Retinal pigment epithelial cell (primary cell): Measurements from ENCODE around the gene COLEC11.

Experiments used
- DNase-seq: peaks from one replicate; pipeline ENCODE4 v3.0.0-alpha.2; 2010; ENCODE audit warnings: low read depth
- H3K4me3 ChIP-seq: 2 replicates; pipeline ENCODE4 v1.5.1; 2011; ENCODE audit warnings: mild to moderate bottlenecking, low read length, control low read depth, moderate library complexity
- TF ChIP-seq, protein P1 (sequence below): conservative IDR thresholded peaks from 2 replicates; pipeline ENCODE4 v1.5.1; 2011; ENCODE audit warnings: low read depth, low read length, control low read depth, inconsistent platforms

COLEC11 gene

DNA sequence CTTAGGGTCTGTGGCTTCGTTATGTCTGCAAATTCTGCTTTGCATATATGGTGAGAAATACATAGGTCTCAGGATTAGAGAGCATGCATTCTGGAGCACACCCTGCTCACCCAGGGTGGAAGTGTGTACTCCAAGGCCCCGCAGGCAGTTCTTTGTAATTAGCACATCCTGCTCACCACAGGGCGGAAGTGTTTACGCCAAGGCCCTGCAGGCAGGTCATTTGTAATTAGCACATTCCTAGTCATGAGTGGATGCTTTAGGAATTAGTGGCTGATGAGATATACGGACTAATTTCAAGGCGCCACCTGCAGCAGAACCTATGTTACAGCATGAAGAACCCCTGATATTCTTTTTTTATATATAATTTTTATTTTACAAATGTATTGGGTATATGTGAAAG lies 67.3 kb downstream of the COLEC11 start:
- H3K4me3 ChIP-seq = no peak overlapping the region
- DNase-seq = no peak
- TF ChIP-seq, protein P1, sequence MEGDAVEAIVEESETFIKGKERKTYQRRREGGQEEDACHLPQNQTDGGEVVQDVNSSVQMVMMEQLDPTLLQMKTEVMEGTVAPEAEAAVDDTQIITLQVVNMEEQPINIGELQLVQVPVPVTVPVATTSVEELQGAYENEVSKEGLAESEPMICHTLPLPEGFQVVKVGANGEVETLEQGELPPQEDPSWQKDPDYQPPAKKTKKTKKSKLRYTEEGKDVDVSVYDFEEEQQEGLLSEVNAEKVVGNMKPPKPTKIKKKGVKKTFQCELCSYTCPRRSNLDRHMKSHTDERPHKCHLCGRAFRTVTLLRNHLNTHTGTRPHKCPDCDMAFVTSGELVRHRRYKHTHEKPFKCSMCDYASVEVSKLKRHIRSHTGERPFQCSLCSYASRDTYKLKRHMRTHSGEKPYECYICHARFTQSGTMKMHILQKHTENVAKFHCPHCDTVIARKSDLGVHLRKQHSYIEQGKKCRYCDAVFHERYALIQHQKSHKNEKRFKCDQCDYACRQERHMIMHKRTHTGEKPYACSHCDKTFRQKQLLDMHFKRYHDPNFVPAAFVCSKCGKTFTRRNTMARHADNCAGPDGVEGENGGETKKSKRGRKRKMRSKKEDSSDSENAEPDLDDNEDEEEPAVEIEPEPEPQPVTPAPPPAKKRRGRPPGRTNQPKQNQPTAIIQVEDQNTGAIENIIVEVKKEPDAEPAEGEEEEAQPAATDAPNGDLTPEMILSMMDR = peak; percentile 10

GRCh38 chr2:3664118-3664517 lies 69.2 kb downstream of the COLEC11 start:
- TF ChIP-seq, protein P1 = no peak

GRCh38 chr2:3664925-3665324 lies 70.0 kb downstream of the COLEC11 start:
- H3K4me3 ChIP-seq = no peak overlapping the region
- TF ChIP-seq, protein P1 = no peak
- no peak for DNase-seq

More at GRCh38 chr2:3664118-3664517, 69.2 kb downstream of the COLEC11 start:
- DNase-seq = no peak
- no peak overlapping the region for H3K4me3 ChIP-seq

DNA sequence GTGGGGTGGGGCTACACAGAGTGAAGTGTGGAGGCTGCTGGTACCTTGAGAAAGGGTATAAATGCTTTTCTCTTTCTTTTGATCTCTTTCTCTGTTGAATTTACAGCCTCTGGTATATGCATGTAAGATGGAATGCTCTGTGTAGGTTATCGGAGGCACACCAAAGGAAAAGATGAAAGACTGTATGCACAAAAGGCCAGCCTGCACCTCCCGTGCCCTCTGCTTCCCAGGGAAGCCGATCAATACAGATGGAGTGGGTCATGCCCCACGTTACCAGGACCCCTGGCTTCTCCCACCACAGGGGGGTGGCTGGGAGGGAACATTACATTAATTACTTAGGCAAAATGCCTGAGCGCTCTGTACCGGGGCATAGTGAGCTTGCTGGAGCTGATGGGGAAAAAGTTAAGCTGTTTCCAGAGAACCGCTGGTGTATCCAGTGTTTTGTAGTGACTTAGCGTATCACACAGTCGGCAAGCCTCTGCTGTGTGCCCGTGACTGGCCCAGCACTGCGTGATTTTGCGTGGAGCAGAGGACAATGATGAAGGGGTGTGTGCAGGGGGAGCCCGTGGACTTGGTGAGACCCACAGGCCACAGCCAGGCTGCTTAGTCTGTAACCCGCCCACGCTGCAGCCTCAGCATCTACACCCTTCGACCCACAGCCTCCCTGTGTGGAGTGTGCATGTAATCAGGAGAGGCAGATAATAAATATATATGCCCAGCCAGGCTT lies 71.1 kb downstream of the COLEC11 start:
- no peak overlapping the region for H3K4me3 ChIP-seq
- TF ChIP-seq, protein P1 = no peak
- DNase-seq = no peak

DNA sequence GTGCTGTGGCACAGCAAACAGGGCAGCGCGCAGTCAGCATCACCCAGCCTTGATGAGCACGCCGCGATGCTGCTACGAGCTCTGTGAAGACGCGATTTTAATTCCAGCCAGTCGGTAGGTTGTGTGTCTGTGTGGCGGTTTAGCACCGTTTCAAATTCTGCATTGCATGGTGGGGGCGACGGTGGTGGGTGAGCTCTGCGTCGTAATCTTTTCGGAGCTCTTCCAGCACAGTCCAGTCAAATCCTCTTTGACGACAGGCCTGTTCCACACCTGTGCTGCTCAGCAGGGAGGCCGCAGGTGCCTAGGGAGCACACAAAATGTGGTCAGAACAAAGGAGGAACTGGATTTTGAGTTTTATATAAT lies 71.7 kb downstream of the COLEC11 start:
- TF ChIP-seq, protein P1 = no peak
- H3K4me3 ChIP-seq = no peak overlapping the region
- DNase-seq = no peak

- no peak for DNase-seq
- H3K4me3 ChIP-seq = no peak overlapping the region
- TF ChIP-seq, protein P1 = no peak
These were observed 72.3 kb downstream of the COLEC11 start for GRCh38 chr2:3667151-3667631.

- no peak for DNase-seq
These were observed 74.7 kb downstream of the COLEC11 start for GRCh38 chr2:3669656-3670055.

More at GRCh38 chr2:3669656-3670055, 74.7 kb downstream of the COLEC11 start:
- TF ChIP-seq, protein P1 = no peak
- no peak overlapping the region for H3K4me3 ChIP-seq
